Measurements from ENCODE around the gene MATR3.

MATR3 gene

DNA sequence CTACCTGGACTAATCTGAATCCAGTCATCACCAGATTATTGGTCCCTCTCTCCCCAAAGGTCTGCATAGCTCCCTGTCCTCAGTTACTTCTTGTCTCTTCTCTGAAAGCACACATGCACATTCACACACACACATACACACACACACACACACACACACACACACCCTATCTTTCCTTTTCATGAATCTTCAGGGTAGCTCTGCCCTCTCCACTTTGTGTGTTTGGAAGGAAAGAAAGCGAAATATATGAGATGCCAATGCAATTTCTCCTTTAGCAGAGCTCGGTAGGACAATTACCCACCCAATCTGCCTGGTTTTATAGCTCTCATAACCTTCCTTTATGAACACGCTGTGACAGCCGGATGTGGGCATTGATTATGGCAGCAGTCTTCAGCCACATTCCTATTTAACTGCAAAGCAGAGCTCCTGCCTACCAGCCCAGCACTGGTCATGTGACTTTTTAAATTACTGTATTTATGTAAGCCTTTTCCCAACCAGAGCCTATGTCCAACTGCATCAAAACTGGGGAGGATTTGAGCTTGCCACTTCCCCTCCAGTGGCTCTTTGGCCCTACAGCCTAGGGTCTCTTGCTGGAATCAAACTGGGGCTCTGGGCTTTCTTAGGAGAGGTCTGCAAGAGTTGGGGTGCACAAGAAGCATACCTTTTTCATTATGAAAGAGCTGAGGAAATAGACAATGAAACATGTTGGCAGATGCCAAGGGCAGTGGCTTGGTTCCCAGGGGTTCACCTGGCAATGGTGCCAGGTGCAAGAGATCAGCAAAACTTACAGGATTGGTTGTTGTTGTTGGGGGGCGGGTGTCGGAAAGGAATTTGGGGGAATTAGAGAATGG, 20.8 kb upstream of the MATR3 start:
- DNase-seq (ENCODE audit: low spot score), result no peak

DNA sequence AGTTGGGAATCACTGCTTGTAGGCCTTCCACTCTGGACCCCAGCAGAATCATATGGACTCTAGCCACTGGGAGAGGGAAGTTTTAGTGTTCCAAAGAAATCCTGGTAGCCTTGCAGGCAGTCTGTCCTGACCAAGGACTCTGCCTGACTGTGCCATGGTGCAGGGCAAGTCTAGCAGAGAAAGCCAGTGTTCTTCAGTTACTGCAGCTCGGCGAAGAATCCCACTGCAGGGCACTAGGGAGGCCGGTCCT, 20.3 kb upstream of the MATR3 start:
- no peak for DNase-seq (ENCODE audit: low spot score)

DNA sequence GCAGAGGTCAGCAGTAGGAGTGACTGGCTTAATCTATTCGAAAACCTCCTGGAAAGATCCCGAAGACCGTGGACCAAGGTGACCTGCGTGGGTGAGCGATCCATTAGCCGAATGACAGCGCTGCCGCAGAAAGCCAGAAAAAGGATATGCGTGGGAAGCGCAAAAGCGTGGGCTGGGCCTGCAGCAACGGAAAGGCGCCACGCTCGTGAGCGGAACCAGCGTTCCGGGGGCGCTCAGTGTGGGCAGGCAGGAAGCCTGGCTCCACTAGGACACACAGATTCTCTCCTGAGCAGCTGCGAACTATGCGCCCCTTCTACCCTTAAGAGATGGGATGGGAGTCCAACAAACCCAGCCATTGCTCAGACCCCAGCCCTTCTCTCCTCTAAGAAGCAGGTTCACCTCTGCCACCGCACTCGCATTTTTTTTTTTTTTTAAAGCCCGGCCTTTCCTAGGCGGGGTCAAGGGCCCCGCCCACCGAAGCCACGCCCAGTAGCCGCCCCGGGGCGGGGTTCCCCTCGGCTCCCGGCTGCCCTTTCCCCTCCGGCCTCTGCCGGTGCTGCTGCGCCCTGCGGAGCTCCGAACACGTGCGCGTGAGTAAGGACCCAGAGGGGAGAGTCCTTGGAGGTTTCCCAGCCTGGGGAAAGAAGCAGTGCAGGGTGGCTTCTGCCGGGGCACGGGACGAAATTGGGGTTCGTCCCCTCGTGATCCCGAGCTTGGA, 19.8 kb upstream of the MATR3 start:
- DNase-seq (ENCODE audit: low spot score), result peak; percentile 94

DNA sequence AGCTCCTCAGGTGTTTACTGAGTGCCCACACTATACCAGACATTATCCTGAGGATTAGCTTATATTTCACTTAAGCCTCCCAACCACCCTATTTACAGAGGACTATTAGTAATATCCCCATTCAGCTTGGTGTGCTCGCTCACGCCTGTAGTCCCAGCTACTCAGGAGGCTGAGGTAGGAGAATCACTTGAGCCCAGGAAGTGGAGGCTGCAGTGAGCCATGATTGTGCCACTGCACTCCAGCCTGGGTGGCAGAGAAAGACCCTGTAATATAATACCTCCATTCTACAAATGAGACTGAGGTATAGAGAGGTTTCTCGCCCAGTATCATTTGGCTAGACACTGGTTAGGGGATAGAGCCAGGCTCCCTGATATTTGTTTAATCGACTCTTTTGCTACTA, 18.0 kb upstream of the MATR3 start:
- no peak for DNase-seq (ENCODE audit: low spot score)

DNA sequence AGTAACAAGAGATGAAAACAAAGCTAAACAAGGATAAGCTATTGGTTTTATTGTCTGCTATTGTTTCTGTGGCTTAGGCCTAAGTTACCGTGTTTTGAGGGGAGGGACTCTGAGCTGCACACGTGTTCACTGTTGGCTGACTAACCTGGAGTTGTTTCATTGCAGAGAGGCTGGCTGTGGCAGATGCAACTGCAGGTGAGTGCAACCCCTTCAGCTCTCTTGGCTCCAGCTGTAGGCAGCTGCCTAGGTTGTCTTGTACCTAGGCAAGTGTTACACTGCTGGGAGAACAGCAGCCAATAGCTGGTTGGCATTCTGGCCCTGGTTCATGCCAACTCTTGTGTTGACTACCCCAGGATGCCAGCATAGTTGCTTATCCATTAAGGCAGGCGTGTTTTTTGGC, 17.6 kb upstream of the MATR3 start:
- DNase-seq (ENCODE audit: low spot score), result peak; percentile 62

DNA sequence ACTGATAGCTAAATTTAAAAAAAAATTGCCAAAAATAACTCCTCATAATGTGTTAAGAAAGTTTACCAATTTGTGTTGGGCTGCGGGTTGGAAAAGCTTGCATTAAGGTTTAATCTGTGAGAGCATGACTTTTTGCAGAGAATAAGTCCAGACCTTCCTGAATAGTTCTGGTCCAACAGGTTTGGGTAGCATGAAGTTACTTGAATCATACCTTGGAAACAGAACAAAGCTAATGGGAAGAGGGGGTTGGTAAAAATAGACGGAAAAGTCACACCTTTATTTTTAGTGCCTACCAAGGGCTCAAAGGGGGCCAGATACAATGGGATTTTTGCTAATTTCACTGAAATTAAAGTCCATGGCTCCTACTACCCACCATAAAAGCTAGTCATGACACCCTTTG, 17.1 kb upstream of the MATR3 start:
- DNase-seq (ENCODE audit: low spot score), result no peak

DNA sequence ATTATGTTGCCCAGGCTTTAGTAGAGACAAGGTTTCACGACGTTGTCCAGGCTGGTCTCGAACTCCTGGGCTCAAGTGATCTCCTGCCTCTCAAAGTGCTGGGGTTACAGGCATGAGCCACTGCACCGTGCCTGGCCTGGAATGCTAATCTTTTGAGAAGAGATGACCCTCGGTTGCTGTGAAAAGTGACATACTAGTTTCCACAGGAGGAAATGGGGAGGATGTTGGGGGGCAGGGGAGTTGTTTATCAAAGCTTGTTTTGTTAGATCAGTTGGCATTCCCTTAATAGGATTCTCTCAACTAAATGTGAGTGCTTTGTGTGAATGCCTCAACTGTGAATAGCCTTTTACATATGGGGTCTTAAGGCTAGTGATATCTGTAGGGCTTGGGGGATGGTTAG, 16.4 kb upstream of the MATR3 start:
- no peak for DNase-seq (ENCODE audit: low spot score)

DNA sequence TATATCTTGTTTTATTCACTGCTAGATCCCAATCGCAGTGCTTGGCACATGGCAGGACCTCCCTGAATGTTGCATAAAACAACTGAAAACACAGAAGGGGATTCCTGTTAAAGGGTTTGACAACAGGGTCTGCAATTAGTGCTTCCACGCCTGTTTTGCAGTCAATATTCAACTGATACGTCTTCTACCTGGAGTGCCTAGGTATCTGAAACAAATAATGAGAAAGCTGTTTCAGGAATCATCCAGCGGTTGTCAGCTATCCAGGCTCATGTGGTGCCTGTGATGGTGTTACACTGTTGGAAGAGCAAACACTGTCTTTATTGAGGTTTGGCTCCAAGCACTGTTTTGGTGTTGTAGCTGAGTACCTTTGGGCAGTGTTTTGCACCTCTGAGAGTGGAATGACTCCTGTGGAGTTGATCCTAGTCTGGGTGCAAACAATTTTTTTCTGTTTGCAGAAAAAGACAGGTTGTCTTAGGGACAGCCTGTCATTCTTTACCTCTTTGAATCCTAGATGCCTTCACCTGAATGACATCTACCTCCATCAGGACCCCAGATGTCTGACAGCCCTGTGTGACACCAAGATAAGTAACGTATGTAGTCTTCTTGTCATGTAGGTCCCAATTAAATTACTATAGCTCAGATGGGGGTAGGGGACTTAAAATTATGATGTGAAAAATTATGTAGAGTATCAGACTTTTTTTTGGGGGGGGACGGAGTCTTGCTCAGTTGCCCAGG, 14.8 kb upstream of the MATR3 start:
- DNase-seq (ENCODE audit: low spot score), result no peak

DNA sequence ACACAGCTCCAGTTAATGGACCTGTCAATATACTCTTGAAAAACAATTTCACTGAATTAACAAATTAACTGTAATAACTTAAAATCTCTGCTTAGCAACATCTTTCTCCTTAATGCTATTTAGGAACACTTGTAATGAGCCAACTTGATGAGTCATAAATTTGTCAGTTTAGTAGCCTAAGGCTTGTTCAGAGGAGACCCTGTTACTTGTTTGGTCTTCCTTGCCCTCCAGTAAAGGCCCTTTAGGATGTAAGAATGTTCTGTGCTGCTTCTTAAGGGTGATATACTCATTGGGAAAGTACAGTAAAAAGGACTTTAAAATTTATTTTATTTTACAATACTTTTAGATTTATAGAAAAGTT, 11.4 kb upstream of the MATR3 start:
- peak; percentile 71 for DNase-seq (ENCODE audit: low spot score)

DNA sequence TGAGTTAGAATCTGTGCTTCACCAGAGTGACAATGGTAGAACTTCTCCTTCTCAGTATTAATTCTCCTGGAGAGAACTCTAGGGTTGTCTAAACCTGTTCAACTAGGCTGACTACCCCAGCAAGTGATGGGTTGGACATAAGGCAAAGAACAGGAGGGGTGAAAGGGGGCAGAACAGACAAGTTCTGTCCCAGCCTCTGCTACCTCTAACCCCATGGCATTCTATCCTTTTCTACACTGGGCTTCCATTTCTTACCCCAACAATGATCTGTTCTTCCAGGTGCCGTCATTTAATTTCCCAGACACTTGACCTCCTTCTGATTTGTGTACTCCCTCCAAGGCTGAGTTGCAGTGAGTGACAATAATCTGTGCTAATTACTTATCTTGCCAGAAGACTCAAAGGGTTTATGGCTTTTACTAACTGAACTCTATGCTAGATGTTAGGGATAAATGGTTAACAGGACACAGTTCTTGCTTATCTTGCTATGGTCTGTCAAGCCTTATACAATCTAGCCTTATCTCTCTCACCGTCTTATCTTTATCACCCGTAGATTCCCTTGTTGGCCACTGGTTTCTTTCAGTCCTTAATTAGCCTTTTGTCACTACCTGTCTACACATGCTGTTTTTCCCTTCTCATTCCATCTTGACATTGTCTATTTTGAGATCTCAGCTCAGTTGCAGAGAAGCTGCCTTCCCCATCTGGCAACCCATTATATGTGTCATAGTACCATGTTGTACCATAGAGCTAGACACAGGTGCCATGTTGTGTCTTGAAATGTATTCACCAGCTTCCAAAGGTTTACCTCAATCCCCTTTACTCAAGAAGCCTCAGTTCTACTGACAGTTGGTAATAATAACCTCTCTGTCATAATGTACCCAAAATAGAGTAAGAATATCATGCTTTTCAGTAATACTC, 10.0 kb upstream of the MATR3 start:
- DNase-seq (ENCODE audit: low spot score), result no peak

DNA sequence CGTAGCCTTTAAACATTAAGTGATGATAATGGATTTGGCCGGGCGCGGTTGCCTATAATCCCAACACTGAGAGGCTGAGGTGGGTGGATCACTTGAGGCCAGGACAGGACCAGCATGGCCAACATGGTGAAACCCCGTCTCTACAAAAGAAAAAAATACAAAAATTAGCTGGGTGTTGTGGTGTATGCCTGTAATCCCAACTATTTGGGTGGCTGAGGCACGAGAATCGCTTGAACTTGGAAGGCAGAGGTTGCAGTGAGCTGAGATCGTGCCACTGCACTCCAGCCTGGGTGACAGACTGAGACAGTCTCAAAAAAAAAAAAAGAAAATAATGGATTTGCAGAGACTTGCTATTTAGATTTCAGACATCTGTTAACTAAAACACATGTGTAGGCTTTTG, 9.2 kb upstream of the MATR3 start:
- no peak for DNase-seq (ENCODE audit: low spot score)

DNA sequence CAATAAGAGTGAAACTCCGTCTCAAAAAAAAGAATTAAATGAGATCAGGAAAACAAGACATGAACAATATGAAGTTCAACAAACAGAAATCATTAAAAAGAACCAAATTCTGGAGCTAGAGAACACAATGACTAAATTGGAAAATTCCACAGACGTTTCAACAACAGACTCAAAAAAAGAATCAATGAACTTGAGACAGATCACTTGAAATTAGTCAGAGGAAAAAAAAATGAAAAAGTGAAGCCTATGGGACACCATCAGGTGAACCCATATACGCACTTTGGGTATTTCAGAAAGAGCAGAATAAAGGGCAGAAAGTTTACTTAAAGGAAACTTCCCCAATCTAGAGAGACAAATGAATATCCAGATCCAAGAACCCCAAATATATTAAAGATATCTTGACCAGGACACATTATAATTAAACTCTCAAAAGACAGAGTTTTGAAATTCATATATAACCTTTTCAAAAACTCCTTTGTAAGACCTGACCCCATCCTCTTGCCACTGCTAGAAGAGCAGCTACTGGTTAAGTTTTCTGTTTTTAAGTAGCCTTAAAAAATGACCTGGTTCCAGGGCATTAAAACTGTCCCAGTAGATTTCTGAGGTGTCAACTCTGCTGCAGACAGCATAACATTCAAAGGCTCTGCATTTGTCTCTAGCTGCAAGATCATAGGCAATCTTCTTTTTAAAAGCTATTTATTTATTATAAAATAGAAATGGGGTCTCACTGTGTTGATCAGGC, 7.7 kb upstream of the MATR3 start:
- no peak for DNase-seq (ENCODE audit: low spot score)

DNA sequence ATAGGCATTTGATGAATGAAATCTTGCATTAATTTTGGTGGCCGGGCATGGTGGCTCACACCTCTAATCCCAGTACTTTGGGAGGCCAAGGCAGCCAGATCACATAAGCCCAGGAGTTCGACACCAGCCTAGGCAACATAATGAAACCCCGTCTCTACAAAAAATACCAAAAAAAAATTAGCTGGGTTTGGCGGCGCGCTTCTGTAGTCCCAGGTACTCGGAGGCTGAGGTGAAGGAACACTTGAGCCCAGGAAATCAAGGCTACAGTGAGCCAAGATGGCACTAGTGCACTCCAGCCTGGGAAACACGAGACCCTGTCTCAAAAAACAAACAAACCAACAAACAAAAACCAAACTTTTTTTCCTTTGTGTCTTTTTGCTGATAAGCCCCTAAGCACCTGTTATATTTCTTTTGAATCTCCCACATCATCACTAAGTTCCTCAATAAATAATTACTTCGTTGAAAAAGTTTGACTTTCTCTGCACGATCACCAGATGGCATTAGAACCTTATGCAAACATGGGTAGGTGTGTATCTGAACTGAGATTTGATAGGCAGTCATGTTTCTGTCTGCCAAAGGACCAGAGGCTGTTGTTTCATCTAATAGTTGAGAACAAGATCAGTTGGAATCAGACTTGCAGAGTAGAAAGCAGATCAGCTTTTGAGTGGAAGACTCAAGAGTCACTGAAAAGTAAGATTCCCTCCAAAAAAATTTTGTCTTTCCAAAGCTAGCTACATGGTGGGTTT, 5.5 kb upstream of the MATR3 start:
- peak; percentile 40 for DNase-seq (ENCODE audit: low spot score)

DNA sequence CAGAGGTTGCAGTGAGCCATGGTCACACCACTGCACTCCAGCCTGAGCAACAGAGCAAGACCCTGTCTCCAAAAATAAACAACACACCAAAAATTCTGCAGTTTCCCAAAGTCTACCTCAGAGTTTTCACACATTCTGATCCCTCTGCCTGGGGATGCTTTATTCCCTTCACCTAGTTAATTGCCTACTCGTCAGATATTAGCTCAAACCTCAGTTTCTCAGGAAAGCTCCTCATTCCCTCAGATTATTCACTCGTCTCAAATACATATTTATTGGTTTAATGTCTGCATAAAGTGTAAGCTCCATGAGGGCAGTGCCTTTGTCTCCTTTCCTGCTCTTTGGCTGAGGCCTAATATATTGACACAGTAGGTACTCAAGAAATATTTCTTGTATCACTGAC, 2.5 kb upstream of the MATR3 start:
- no peak for DNase-seq (ENCODE audit: low spot score)

DNA sequence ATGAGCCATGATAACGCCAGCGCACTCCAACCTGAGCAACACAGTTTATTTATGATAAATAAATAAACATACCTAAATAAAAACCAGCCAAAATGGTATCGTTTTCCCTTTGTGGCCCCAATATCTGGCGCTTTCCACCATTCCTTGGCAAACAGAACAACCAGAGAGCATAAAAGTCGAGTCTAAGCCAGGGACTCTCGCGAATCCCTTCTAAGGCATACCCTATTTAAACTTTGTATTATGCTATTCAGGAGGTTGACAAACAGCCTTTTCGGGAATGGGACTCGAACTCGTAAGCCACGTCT, 386 bp upstream of the MATR3 start:
- DNase-seq (ENCODE audit: low spot score), result no peak

DNA sequence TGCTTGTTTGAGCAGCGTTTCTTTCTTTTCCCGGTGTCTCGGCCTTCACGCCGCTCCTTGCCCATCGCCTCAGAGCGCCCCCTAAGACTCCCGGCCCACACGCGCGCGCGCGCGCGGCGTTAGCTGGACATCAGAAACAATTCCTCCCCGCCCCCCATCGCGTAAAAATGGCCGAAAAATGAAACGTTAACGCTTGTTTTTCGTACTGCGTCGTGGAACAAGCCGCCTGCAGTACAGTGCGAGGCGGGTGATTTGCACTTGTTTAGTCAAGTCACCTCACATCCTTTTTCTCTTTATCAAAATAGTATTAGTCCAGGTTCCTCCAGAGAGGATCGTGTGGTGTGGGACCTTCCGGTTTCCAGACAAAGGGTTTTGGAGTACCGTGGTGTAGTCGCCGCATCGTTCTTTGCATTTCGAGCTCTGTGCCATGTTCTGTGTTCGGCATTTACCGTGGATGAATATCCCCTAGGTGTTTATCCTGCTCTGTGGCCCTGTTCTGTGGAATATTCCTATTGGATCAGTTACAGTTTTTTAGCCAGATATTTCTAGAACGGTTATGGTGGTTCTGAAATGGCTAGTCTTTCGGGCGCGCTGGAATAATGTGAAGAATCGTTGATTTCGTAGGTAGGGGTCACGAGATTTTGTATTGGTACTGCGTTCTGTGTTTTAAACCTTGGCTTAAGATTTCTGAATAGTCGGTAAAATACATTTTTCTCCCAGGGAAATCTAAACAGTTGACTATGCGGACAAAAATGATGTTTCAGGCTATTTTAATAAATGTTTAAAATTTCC, 1.0 kb downstream of the MATR3 start:
- peak; percentile 80 for DNase-seq (ENCODE audit: low spot score)

DNA sequence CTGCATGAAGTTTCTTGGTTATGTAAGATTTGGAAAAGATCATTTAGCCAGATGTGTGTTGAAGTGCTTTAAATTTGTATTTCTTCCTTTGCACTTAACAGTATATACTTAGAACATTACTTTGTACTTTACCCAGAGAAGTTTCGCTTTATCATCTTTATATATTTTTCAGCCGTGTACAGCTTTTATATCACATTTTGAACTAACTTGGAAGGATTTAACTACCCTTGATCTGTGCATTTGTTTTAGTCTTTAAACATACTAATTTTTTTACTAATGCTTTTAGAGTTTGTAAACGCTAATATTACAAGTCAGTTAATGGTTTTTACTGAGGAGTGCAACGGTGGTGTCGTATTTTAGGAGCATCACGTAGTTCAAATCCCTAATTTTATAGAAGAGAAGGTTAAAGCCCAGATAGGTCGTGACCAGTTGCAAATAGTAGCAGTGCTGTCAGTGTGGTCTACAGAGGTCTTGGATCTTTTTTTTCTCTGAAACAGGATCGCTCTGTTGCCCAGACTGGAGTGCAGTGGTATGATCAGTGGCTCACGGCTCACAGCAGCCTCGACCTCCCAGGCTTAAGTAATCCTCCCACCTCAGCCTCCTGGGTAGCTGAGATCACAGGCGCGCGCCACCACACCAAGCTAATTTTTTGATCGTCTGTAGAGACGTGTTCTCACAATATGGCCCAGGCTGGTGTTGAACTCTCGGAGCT, 2.0 kb downstream of the MATR3 start:
- DNase-seq (ENCODE audit: low spot score), result peak; percentile 38

DNA sequence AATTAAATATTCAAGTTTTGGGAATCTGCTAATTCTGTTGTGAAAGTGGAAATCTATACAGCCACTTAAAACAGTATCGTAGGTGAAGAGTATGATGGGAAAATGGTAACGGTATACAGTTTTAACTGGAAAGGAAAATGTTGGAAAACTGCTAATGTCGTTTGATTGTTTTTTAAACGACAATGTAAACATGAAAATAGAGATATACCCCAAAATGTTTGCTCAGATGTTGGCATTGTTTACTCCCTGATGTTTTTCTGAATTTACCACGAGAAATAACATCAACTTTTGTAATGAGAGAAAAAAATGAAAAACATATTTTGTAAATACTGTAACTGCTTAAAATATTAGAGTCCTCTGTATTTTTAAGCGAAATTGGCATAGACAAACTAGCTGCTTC, 2.7 kb downstream of the MATR3 start:
- DNase-seq (ENCODE audit: low spot score), result no peak

DNA sequence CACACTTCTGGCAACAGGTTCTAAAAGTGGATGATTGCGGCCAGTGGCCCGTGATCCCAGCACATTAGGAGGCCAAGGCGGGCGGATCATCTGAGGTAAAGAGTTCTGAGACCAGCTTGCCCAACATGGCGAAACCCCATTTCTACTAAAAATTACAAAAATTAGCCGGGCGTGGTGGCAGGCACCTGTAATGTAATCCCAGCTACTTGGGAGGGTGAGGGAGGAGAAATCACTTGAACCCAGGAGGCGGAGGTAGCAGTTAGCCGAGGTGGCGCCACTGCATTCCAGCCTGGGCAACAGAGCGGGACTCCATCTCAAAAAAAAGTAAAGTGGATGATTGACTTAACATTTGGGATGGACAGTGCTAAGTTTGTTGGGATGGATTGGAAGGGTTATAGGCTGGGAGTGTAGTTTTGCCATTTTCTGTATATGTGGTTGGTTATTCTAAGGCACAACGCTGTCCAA, 3.4 kb downstream of the MATR3 start:
- no peak for DNase-seq (ENCODE audit: low spot score)

All from RKO (cell line).